ENCODE data around the gene B4GALT5. TPM values are rescaled to one million over a fixed set of nuclear protein-coding genes. Genes with fewer than 3 reads are reported as not detected.

The B4GALT5 gene
- total and polyA plus RNA-seq, 2 donors from 2014 or later = 21.4 to 73.3 TPM

- H3K27me3 ChIP-seq (ENCODE audit: control insufficient read depth, insufficient read depth, low read length) = no peaks in the 10 kb centered on the region
- H3K9ac ChIP-seq (ENCODE audit: low read length in 3 of 3) = no peak overlapping the region
- H3K4me1 ChIP-seq (ENCODE audit: control insufficient read depth in 2 of 3, insufficient read depth in 2 of 3, low read depth in 1 of 3, low read length in 3 of 3) = peaks cover 3 to 10% (median 3%) of the 10 kb centered on the region in 3 donors
- DNase-seq (no peak), FAIRE-seq (no peak)
- H3K36me3 ChIP-seq (ENCODE audit: control insufficient read depth in 2 of 3, insufficient read depth in 3 of 3, low read length in 3 of 3) = peaks cover 6 to 53% (median 18%) of the 10 kb centered on the region in 3 donors
- no peak for TF ChIP-seq CTCF (IDR thresholded peaks at IDR 0.05; ENCODE audit: borderline replicate concordance, extremely low read depth, insufficient read depth)
- intact Hi-C loops (cut with DNase I) = no loop called here
- no peak overlapping the region for H3K4me3 ChIP-seq (ENCODE audit: low read length in 3 of 3)
- no peaks in the 10 kb centered on the region for H3K9me3 ChIP-seq (ENCODE audit: control insufficient read depth in 2 of 3, insufficient read depth in 1 of 3, low read length in 3 of 3)
- H3K27ac ChIP-seq (ENCODE audit: low read depth in 2 of 2, low read length in 2 of 2) = no peak overlapping the region
These were observed 77.8 kb downstream of the B4GALT5 start for GRCh38 chr20:49635866-49636265.

- peak; percentile 74 to 89 (median 86) for DNase-seq
- Histone ChIP-seq H3K36me3 (ENCODE audit: control insufficient read depth in 2 of 3, insufficient read depth in 3 of 3, low read length in 3 of 3) (peaks cover 6 to 46% (median 16%) of the 10 kb centered on the region in 3 donors), H3K9ac (ENCODE audit: low read length in 3 of 3) (no peak overlapping the region)
These were observed 78.5 kb downstream of the B4GALT5 start for GRCh38 chr20:49635166-49635565.

GRCh38 chr20:49634116-49634515, 79.6 kb downstream of the B4GALT5 start:
- no peaks in the 10 kb centered on the region for H3K9me3 ChIP-seq (ENCODE audit: control insufficient read depth in 2 of 3, insufficient read depth in 1 of 3, low read length in 3 of 3)
- no peak overlapping the region for H3K9ac ChIP-seq (ENCODE audit: low read length in 3 of 3)
- TF ChIP-seq CTCF (IDR thresholded peaks at IDR 0.05; ENCODE audit: borderline replicate concordance, extremely low read depth, insufficient read depth) = no peak
- no peak overlapping the region for H3K4me3 ChIP-seq (ENCODE audit: low read length in 3 of 3)
- FAIRE-seq = no peak
- H3K36me3 ChIP-seq (ENCODE audit: control insufficient read depth in 2 of 3, insufficient read depth in 3 of 3, low read length in 3 of 3) = peaks cover 2 to 37% (median 13%) of the 10 kb centered on the region in 3 donors
- H3K4me1 ChIP-seq (ENCODE audit: control insufficient read depth in 2 of 3, insufficient read depth in 2 of 3, low read depth in 1 of 3, low read length in 3 of 3) = peaks cover 3 to 10% (median 3%) of the 10 kb centered on the region in 3 donors
- no peaks in the 10 kb centered on the region for H3K27me3 ChIP-seq (ENCODE audit: control insufficient read depth, insufficient read depth, low read length)
- no peak overlapping the region for H3K27ac ChIP-seq (ENCODE audit: low read depth in 2 of 2, low read length in 2 of 2)
- intact Hi-C loops (cut with DNase I) = no loop called here
- no peak for DNase-seq

More at GRCh38 chr20:49635166-49635565, 78.5 kb downstream of the B4GALT5 start:
- Histone ChIP-seq H3K4me3 (ENCODE audit: low read length in 3 of 3) (no peak overlapping the region), H3K4me1 (ENCODE audit: control insufficient read depth in 2 of 3, insufficient read depth in 2 of 3, low read depth in 1 of 3, low read length in 3 of 3) (peaks cover 3 to 10% (median 3%) of the 10 kb centered on the region in 3 donors), H3K9me3 (ENCODE audit: control insufficient read depth in 2 of 3, insufficient read depth in 1 of 3, low read length in 3 of 3) (no peaks in the 10 kb centered on the region), H3K27me3 (ENCODE audit: control insufficient read depth, insufficient read depth, low read length) (no peaks in the 10 kb centered on the region), H3K27ac (ENCODE audit: low read depth in 2 of 2, low read length in 2 of 2) (no peak overlapping the region)
- intact Hi-C loops (cut with DNase I) = no loop called here
- TF ChIP-seq CTCF (IDR thresholded peaks at IDR 0.05; ENCODE audit: borderline replicate concordance, extremely low read depth, insufficient read depth) = no peak
- no peak for FAIRE-seq

GRCh38 chr20:49633643-49634042, 80.0 kb downstream of the B4GALT5 start:
- DNase-seq = no peak
- no peak for FAIRE-seq
- Histone ChIP-seq H3K27me3 (ENCODE audit: control insufficient read depth, insufficient read depth, low read length) (no peaks in the 10 kb centered on the region), H3K9ac (ENCODE audit: low read length in 3 of 3) (no peak overlapping the region), H3K9me3 (ENCODE audit: control insufficient read depth in 2 of 3, insufficient read depth in 1 of 3, low read length in 3 of 3) (no peaks in the 10 kb centered on the region), H3K4me3 (ENCODE audit: low read length in 3 of 3) (no peak overlapping the region), H3K36me3 (ENCODE audit: control insufficient read depth in 2 of 3, insufficient read depth in 3 of 3, low read length in 3 of 3) (peaks cover 2 to 36% (median 13%) of the 10 kb centered on the region in 3 donors), H3K27ac (ENCODE audit: low read depth in 2 of 2, low read length in 2 of 2) (no peak overlapping the region), H3K4me1 (ENCODE audit: control insufficient read depth in 2 of 3, insufficient read depth in 2 of 3, low read depth in 1 of 3, low read length in 3 of 3) (peaks cover 3 to 10% (median 3%) of the 10 kb centered on the region in 3 donors)
- no peak for TF ChIP-seq CTCF (IDR thresholded peaks at IDR 0.05; ENCODE audit: borderline replicate concordance, extremely low read depth, insufficient read depth)
- intact Hi-C loops (cut with DNase I) = no loop called here
